ENCODE measurements around the gene HNRNPC. TPM values are rescaled to one million over a fixed set of nuclear protein-coding genes. Genes with fewer than 3 reads are reported as not detected.
"Not testable (repeated sequence)": the region's sequence is repeated elsewhere in the genome, so short reads cannot be mapped to it uniquely, and the experiment has no call there.

The HNRNPC gene
- total RNA-seq, 2 donors from 2014 or later: 948 to 1,048 TPM

DNA sequence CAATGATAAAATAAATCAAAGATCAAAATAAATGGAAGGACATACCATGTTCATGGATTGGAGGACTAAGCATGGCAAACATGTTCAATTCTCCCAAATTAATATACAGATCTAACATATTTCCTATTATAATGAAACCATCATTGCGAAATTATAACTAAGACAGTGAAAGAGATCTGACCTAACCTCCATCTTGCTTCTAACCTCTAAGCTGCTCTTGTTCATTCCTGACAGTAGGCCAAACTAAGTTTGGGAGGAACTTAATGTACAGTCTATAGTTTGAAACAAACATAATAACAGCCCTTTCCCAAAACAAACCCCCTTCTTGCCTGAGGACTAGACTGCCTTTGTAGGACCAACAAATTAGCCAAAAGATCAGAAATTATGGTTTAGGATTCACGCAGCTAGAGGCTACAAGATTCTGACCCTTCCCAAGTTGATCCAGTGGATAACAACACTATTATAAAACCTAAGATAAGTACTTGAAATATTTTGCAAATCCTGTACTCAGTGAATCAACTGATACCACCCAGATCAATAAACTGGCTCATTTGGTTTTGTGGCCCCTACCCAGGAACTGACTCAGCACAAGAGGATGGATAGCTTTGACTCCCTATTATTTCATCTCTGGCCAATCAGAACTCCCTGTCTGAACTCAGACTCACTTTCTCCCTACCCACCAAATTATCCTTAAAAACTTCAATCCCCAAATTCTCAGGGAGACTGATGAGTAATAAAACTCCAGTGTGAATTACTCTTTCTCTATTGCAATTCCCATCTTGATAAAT lies 71.6 kb downstream of the HNRNPC start:
- ATAC-seq (no peak), DNase-seq (ENCODE audit: low spot score in 2 of 2) (no peak)
- Mint-ChIP-seq H3K27ac (peak overlapping the region in 1 of 2 donors; percentile 75), H3K36me3 (no peaks in the 10 kb centered on the region), H3K9me3 (peaks cover 0 to 7% of the 10 kb centered on the region in 2 donors)

DNA sequence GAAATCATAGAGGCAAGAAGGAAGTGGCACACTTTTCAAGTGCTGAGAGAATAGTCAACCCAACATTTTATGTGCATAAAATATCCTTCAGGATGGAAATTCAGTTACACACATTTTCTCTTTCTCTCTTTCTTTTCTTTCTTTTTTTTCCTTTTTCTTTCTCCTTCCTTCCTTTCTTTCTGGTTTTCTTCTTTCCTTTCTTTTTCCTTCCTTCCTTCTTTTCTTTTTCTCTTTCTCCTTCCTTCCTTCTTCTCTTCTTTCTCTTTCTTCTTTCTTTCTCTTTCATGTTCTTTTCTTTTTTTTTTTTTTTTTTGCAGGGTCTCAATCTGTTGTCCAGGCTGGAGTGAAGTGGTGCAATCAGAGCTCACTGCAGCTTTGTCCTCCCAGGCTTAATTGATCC lies 74.6 kb downstream of the HNRNPC start:
- DNase-seq (ENCODE audit: low spot score in 2 of 2): no peak
- ATAC-seq: no peak
- Mint-ChIP-seq H3K36me3 (no peaks in the 10 kb centered on the region), H3K9me3 (peaks cover 0 to 7% of the 10 kb centered on the region in 2 donors), H3K27ac (peak overlapping the region; percentile 30 to 32)

DNA sequence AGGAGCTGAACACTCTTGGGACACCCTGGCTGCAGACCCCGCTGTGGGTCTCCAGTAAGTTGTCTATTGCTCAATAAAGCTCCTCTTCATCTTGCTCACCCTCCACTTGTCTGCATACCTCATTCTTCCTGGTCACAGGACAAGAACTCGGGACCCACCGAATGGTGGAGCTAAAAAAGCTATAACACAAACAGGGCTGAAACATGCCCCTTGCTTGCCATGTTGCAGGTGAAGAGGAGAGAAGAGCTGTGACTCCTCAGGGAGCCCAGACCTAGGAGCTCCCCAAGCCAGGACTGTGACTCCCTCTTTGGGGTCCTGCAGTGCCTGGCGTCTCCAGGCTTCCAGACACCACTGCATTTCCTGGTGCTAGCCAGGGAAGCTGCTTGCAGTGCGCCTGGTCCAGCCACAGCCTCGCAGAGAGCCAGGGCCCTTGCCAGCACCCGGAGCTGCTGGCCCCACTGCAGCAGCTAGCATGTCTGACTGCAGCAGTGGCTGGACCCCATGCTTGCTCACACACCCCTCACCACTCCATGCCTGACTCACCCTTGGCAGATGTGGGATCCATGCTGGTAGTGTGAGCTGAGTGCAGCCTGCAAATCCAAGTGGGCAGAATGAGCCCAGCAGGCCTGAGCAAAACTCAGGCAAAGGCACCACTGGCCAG lies 76.2 kb downstream of the HNRNPC start:
- Mint-ChIP-seq H3K27ac (no peak overlapping the region), H3K36me3 (no peaks in the 10 kb centered on the region), H3K9me3 (peaks cover 0 to 6% of the 10 kb centered on the region in 2 donors)
- ATAC-seq (peak in 1 of 2 donors; percentile 22), DNase-seq (ENCODE audit: low spot score in 2 of 2) (no peak)

DNA sequence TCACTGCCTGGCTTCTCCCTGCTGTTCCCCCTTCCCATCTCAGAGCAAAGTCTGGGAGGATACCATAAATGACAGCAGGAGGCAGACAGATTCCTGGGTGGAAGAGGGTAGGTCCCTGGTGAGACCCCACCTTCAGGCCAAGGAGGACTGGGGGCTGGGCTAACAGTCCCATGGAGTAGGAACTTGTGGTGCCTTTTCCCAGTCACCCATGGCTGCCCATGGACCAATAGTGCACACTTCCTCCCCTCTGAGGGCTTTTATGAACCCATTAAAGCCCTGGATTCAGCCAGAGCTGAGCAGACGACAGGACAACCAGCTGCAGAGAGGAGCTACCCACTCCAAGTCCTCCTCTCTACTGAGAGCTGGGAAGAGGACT lies 76.8 kb downstream of the HNRNPC start:
- peak overlapping the region in 1 of 2 donors; percentile 56 for H3K27ac Mint-ChIP-seq
- peaks cover 0 to under 1% of the 10 kb centered on the region in 2 donors for H3K9me3 Mint-ChIP-seq
- DNase-seq (ENCODE audit: low spot score in 2 of 2): no peak
- H3K36me3 Mint-ChIP-seq: no peaks in the 10 kb centered on the region
- peak in 1 of 2 donors; percentile 10 for ATAC-seq

DNA sequence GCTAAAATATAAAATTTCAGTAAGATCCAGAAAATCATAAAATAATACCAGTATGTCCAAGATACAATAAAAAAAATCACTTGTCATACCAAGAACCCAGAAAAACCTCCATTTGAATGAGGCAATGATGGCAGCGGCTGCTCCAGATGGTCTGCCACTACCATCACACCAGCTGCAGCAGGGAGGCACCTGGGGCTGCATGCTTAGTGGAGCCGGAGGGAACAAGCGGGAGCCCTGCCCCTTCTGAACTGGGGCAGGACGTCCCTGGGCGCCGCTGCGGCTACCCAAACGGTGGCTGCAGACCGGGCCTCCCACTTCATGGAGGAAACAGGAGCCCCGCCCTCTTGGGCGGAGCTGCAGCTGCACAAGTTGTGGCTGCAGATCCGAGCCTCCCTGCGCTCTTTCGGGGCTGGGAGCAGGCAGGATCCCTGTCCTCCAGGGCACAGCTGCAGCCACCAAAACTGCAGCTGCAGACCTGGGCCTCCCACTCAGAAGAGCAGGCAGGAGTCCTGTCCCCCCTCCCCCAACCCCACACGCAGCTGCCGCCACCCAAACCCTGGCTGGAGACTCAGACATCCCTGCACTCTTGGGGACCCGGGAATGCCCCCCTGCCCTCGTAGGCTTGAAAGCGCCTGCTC lies 77.3 kb downstream of the HNRNPC start:
- DNase-seq (ENCODE audit: low spot score in 2 of 2) (peak in 1 of 2 donors; percentile 69), ATAC-seq (peak; percentile 71 to 93)
- H3K36me3 Mint-ChIP-seq: no peaks in the 10 kb centered on the region
- H3K9me3 Mint-ChIP-seq: no peaks in the 10 kb centered on the region
- peak overlapping the region; percentile 56 to 92 for H3K27ac Mint-ChIP-seq

DNA sequence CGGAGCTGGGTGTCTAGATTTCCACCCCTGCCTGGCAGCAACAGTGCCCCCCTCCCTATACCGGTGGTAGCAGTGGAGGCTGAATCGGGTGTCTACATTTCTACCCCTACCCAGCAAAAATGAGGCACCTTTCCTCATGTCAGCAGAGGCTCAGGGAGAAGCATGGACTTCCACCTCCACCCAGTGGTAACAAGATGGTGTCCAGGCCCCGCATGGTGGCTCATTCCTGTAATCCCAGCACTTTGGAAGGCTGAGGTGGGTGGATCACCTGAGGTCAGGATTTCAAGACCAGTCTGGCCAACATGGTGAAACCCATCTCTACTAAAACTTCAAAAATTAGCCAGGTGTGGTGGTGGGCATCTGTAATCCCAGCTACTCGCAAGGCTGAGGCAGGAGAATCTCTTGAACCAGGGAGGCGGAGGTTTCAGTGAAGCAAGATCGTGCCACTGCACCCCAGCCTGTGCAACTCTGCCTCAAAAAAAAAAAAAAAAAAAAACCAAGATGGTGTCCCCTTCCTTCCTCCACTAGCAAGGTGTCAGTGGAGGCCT lies 77.9 kb downstream of the HNRNPC start:
- ATAC-seq (peak in 1 of 2 donors; percentile 15), DNase-seq (ENCODE audit: low spot score in 2 of 2) (no peak)
- Mint-ChIP-seq H3K9me3 (no peaks in the 10 kb centered on the region), H3K27ac (peak overlapping the region; percentile 56 to 92), H3K36me3 (no peaks in the 10 kb centered on the region)

DNA sequence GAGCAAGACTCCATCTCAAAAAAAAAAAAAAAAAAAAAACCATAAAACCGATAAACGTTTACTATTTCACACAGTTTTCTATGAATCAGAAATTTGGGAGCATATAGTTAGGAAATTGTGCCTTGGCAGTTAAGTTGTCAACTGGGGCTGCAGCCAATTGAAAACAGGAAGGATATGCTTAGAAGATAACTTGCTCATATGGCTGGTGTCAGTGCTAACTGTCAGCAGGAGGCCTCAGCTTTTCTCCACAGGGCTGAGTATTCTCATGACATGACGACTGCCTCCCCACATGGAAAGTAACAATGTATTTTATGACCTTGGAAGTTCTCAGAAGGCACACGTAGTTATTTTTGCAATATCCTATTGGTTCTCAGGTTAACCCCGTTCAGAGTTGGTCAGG lies 83.8 kb downstream of the HNRNPC start:
- DNase-seq (ENCODE audit: low spot score in 2 of 2): no peak
- ATAC-seq: no peak
- Mint-ChIP-seq H3K27ac (peak overlapping the region in 1 of 2 donors; percentile 19), H3K9me3 (peaks cover 0 to 4% of the 10 kb centered on the region in 2 donors), H3K36me3 (no peaks in the 10 kb centered on the region)

DNA sequence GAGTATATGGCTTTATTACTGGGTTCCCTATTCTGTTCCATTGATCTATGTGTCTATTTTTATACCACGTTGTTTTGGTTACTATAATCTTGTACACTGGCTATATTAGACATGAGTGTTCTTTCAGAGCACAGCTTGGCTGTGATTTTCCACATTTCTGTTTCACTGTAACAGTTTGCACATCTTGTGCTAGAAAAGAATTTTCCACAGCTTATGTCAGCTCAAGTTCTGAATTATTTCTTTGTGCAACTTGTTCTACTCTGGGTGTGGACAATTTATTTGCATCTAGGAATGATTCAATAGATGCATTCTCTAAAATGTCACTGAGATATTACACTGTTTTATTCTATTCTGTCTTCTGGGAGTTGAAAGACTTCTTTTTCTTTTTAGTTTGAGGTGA lies 85.0 kb downstream of the HNRNPC start:
- H3K36me3 Mint-ChIP-seq: no peaks in the 10 kb centered on the region
- DNase-seq (ENCODE audit: low spot score in 2 of 2) (no peak), ATAC-seq (no peak)
- H3K9me3 Mint-ChIP-seq: peaks cover 0 to 4% of the 10 kb centered on the region in 2 donors
- no peak overlapping the region for H3K27ac Mint-ChIP-seq

DNA sequence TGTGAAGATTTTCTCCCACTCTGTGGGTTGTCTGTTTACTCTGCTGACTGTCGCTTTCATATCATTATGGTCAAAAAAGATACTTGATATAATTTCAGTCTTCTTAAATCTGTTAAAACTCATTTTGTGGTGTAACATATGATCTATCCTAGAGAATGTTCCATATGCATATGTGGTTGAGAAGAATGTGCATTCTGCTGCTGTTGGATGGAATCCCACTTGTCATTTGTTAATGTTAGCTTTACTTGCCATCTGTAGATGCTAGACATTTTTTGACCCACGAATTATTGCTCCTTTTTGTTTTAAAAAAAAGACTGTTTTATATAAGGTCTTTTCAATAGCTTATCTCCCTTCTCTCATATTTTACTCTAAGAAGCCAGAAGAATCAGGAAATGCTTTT lies 87.1 kb downstream of the HNRNPC start:
- H3K9me3 Mint-ChIP-seq: peaks cover 0 to 12% of the 10 kb centered on the region in 2 donors
- H3K27ac Mint-ChIP-seq: no peak overlapping the region
- no peaks in the 10 kb centered on the region for H3K36me3 Mint-ChIP-seq
- DNase-seq (ENCODE audit: low spot score in 2 of 2) (no peak), ATAC-seq (no peak)

DNA sequence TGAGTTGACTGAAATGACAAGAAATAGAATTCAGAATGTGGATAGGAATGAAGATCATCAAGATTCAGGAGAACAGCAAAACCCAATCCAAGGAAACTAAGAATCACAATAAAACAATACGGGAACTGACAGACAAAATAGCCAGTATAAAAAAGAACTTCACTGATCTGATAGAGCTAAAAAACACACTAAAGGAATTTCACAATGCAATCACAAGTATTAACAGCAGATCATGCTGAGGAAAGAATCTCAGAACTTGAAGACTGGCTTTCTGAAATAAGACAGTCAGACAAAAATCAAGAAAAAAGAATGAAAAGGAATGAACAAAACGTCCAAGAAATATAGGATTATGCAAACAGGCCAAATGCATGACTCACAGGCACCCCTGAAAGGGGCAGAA lies 98.1 kb downstream of the HNRNPC start:
- H3K36me3 Mint-ChIP-seq: peaks cover 0 to 6% of the 10 kb centered on the region in 2 donors
- no peak for ATAC-seq

DNA sequence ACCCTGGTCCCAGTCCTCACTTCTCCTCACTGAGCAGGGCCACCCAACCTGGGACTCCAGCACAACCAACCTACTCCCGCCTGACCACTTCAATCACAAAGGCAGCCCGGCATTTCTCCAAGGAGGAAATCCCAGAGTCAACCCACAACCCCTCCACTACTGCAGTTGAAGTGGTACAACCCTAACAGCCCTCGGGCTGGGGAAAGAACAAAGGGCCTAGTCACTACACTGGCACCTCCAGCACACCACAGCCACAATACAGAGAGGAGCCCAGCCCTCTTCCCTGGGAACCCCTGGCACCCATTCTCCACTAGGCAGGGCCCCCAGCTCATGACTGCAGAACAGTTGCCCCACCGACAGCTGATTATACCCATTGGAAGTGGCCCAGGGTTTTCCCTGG lies 99.7 kb downstream of the HNRNPC start:
- H3K9me3 Mint-ChIP-seq: peaks cover 6 to 10% of the 10 kb centered on the region in 2 donors
- ATAC-seq: no peak
- peaks cover 0 to 6% of the 10 kb centered on the region in 2 donors for H3K36me3 Mint-ChIP-seq
- DNase-seq (ENCODE audit: low spot score in 2 of 2): no peak
- H3K27ac Mint-ChIP-seq: no peak overlapping the region

More for the DNA sequence above, 98.1 kb downstream of the HNRNPC start:
- no peak for DNase-seq (ENCODE audit: low spot score in 2 of 2)
- Mint-ChIP-seq H3K9me3 (peaks cover 6 to 10% of the 10 kb centered on the region in 2 donors), H3K27ac (no peak overlapping the region)

DNA sequence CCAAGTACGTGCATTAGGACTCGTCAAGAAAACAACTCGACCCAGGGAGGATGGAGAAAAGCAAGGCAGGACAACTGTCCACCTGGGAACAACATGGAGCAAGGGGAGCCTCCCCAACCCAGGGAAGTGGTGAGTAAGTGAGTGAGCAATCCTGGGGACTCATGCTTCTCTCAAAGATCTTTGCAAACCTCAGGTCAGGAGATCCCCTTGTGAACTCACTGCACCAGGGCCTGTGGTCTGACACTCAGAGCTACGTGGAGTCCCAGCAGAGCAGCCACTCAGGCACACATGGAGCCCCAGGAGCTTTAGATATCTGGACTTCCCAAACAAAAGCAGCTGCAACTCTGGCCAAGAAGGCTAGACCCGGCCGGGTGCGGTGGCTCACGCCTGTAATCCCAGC lies 101.2 kb downstream of the HNRNPC start:
- Mint-ChIP-seq H3K9me3 (peaks cover 4 to 8% of the 10 kb centered on the region in 2 donors), H3K36me3 (peaks cover 0 to 5% of the 10 kb centered on the region in 2 donors), H3K27ac (no peak overlapping the region)
- DNase-seq (ENCODE audit: low spot score in 2 of 2) (no peak), ATAC-seq (peak in 1 of 2 donors; percentile 76)

DNA sequence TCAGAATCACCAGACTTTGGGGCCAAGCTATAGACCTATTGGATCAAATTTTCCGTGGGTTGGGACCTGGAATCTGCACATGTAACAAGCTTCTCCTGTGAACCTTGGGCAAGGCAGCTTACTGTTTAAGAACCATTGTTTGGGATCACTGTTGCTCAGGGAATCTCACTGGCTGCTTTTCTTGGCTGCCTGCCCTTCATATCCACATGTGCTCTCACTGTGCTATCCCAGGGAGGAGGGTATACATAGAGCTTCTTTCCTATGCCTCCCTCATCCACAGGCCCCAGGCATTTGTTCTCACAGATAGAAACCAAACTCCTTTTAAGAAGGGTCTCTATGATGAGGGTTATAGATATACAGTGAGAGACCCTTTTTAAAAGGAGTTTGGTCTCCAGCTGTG lies 103.6 kb downstream of the HNRNPC start:
- DNase-seq (ENCODE audit: low spot score in 2 of 2); H3K9me3 Mint-ChIP-seq; H3K36me3 Mint-ChIP-seq; ATAC-seq; H3K27ac Mint-ChIP-seq: not testable (repeated sequence)

DNA sequence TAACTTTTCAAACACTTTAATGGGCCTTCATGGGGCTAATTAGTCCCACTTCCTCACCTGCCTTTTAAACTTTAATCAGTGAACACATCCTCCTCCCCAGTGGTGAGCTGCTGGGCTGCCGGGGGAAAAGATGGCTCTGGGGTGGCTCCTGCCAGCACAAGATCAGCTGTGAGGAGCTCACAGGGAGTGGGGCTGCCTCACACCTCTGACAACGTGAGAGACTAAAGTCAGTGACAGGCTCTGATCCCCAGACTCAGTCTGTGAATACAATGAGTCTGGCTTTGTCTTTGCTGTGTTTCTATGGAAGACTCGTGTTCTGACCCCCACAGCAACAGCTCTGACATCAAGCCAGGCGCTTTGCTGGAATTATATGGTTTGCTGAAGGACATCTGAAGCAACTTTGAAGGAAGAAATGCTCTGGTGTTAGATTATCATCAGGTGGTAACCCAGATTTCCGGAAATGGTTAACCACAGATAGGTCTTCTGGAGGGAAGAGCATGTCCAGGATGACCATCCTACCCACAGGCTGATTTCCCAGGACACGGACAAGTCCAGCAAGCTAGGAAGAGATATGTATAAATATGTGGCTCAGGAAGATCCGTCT lies 104.1 kb downstream of the HNRNPC start:
- H3K36me3 Mint-ChIP-seq; DNase-seq (ENCODE audit: low spot score in 2 of 2); ATAC-seq: not testable (repeated sequence)

DNA sequence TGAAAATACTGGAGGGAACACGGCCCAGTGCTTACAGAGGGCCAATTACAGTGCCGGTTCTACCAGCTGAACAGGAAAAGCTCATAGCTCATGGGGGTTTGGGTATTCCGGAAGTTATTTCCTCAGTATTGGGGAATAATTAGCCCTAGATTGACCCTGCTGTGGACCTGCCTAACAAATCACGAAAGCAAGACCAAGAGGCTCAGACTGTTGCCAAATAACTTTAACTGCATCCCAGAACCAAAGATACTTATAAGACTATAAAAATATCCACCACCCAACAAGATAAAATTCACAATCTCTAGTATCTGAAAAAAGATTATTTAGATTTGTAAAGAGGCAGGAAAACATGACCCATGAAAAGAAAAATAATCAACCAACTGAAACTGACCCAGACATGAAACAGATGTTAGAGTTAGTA lies 105.4 kb downstream of the HNRNPC start:
- no peaks in the 10 kb centered on the region for H3K9me3 Mint-ChIP-seq
- DNase-seq (ENCODE audit: low spot score in 2 of 2): no peak
- no peak overlapping the region for H3K27ac Mint-ChIP-seq
- H3K36me3 Mint-ChIP-seq: no peaks in the 10 kb centered on the region
- no peak for ATAC-seq

More for the DNA sequence above, 104.1 kb downstream of the HNRNPC start:
- H3K9me3 Mint-ChIP-seq, H3K27ac Mint-ChIP-seq: not testable (repeated sequence)

DNA sequence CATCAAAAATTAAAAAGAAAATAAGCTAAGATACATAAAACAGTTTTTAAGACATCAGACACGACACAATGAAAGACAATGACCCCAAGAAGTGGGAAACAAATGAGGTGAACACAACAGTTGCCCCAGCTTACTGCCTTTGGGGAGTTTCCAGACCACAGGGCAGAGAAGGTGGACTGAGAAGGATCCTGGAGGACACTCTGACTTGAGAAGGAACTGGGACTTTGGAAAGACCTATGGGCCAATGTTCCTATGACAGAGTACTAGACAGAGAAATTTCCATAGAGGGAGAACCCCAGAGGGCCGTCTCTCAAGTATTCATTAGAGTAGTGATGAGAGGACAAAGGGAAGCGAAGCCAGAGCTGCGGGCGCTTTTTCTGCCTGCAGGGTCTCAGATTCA lies 107.2 kb downstream of the HNRNPC start:
- DNase-seq (ENCODE audit: low spot score in 2 of 2) (no peak), ATAC-seq (no peak)
- Mint-ChIP-seq H3K9me3 (no peaks in the 10 kb centered on the region), H3K36me3 (no peaks in the 10 kb centered on the region), H3K27ac (peak overlapping the region in 1 of 2 donors; percentile 75)

All from activated naive CD4-positive, alpha-beta T cell treated with anti-CD3 and anti-CD28 coated beads, Interleukin-2, amount 50 U/mL, for 72 hours (primary cell).